Tongue (tissue), 2 donors: ENCODE measurements around the gene TRIM62. TPM values are rescaled to one million over a fixed set of nuclear protein-coding genes. Genes with fewer than 3 reads are reported as not detected.

ENCODE experiments used
- DNase-seq: peaks from one replicate; pipeline ENCODE4 v3.0.0-alpha.2; 2015
- total RNA-seq: library from RNA; depleted of rRNA; stranded (reverse); fragments of >200 nt; gene quantifications from one replicate; pipeline ENCODE4 v1.2.3, GENCODE V29; 2014

TRIM62 gene
- total RNA-seq, result 4.4 TPM

GRCh38 chr1:33181921-33182341 is at the start of gene TRIM62:
Gene TRIM62 (minus strand): TSS chr1:33182043. CDS start chr1:33181432, 611 bp downstream.
- peak; percentile 97 for DNase-seq

- DNase-seq, result no peak
These were observed 49.3 kb upstream of the TRIM62 start for GRCh38 chr1:33231166-33231565.

GRCh38 chr1:33228935-33229487 is 47.2 kb upstream of the TRIM62 start:
- peak; percentile 85 for DNase-seq

DNA sequence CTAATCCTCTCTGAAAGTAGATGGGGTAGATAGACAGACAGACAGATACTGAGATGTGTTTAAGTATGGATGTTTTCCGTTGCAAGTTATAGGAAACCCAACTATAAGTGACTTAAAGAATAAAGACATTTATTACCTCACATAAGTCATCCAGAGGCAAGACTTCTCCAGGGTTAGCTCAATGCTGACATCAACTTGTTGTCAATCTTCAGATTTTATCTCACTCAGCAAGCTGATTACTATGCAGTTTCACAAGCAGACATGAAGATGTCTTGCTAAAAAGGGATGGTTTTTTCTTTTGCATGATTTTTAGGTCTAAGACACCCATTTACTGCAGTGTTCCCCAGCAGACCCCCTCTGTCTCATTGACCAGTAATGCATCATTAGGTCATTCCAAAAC is 43.7 kb upstream of the TRIM62 start:
- DNase-seq, result no peak

GRCh38 chr1:33224166-33224707 is 42.4 kb upstream of the TRIM62 start:
- no peak for DNase-seq

GRCh38 chr1:33222381-33222780 is 40.5 kb upstream of the TRIM62 start:
- no peak for DNase-seq

DNA sequence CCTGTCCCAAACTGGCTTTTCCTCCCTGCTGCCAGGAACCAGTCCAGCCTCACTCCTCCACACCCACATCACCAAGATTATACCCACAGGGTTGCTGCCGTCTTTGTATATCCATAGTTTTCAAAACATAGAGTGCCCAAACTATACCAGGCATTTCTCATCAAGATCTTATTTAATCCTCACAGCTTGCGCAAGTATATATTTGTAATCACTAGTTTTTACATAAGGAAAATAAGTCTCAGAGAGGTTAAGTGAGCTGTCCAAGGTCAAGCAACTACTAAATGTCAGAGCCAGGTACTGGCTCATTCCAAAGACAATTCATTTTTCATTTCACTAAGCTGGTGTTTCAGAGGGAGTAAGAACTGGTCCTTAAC is 39.5 kb upstream of the TRIM62 start:
- DNase-seq, result no peak

GRCh38 chr1:33220676-33221384 is 39.0 kb upstream of the TRIM62 start:
- DNase-seq, result peak; percentile 57

DNA sequence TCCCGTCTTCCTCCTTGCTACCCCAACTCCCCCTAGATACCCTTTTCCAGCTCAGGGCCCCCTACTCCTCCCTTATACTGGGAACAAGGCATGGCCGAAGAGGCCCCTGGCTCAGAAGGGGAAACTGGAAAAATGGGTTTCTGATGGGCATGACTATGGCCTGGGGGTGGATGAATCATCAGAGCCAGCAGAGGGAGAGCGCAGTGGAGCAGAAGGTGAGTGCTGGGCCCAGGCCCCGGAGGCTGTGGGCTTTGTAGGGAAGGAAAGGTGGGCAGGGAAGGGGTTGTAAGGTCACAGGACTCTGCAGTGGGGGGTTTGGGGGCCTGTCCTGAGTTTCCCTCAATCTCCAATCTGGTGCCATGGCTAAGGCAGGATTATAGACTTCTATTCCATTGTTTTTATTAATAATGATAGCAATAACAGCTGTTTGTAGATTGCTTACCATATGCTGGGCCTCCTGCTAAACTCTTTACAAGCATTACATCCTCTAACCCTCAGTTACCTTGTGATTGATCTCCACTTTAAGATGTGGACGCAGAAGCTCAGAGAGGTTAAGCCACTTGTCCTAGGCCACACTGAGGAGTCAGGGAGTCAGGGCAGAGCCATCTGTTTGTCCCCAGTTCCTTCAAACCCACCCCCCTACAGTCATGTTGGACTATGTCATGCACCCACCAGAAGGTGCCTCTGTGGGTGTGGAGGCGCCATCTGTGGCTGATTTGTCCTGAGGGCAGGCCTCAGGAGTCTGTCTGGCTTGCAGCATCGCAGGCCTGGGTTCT is 38.2 kb upstream of the TRIM62 start:
- DNase-seq, result no peak

GRCh38 chr1:33211972-33212371 is 30.1 kb upstream of the TRIM62 start:
- no peak for DNase-seq

DNA sequence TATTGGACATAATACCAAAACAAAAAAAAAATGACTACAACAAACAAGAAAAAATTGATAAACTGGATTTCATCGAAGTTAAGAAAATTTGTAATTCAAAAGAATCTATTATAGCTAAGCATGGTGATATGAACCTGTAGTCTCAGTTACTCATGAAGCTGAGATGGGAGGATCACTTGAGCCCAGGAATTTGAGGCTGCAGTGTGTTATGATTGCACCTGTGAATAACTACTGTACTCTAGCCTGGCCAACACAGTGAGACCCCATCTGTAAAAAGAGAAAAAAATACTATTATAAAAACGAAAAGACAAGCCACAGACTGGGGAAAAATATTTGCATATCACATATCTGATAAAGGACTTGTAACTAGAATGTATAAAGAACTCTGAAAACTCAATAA is 24.5 kb upstream of the TRIM62 start:
- no peak for DNase-seq

DNA sequence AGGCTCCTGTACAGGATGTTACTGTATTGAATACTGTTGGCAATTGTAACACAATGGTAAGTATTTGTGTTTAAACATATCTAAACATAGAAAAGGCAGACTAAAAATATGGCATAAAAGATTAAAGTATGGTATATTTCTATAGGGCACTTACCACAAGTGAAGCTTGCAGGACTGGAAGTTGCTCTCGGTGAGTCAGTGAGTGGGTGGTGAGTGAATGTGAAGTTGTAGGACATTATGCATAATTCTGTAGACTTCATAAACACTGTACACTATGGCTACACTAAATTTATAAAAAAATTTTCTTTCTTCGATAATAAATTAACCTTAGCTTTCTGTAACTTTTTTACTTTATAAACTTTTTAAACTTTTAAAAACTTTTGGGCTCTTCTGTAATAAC is 13.7 kb upstream of the TRIM62 start:
- no peak for DNase-seq

DNA sequence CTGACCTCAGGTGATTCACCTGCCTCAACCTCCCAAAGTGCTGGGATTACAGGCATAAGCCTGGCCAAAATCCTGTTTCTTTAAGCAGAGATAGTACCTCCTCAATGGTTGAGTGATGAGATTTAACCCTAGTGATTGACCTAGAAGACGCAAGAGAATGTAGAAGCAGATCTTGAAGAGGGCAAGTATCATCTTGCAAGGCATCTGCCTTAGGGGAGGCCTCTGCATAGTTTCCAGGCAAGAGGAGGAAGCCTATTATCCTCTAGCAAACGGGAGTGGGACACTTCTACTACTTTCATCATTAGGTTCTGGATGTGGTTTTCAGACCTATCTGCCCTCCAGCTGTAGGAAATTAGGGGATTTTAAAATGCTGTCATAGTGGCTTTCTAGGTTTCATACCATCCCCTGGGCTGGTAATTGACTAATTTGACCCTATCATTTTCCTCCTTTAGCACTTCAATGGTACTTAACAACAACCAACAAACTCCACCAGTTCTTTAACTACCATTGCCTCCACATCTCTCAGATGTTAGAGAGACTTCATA is 10.0 kb upstream of the TRIM62 start:
- DNase-seq, result no peak

DNA sequence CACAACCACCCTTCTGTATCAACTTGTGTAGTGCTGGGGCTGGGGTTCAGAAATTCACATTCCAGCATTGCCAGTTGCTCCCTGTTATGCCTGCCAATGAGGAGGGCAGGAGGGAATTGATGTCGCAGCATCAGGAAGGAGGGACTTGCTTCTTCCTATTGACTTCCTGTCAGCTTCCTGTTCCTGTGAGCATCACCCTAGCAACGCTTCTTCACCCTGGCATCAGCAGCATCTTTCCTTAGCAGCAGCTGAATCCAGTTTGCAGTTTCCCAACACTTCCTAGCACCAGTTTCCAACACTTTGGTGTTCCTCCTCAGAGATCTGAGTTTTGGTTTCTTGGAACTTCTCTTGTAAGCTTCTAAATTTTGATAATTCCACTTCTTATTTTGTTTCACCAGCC is 8.9 kb upstream of the TRIM62 start:
- no peak for DNase-seq

DNA sequence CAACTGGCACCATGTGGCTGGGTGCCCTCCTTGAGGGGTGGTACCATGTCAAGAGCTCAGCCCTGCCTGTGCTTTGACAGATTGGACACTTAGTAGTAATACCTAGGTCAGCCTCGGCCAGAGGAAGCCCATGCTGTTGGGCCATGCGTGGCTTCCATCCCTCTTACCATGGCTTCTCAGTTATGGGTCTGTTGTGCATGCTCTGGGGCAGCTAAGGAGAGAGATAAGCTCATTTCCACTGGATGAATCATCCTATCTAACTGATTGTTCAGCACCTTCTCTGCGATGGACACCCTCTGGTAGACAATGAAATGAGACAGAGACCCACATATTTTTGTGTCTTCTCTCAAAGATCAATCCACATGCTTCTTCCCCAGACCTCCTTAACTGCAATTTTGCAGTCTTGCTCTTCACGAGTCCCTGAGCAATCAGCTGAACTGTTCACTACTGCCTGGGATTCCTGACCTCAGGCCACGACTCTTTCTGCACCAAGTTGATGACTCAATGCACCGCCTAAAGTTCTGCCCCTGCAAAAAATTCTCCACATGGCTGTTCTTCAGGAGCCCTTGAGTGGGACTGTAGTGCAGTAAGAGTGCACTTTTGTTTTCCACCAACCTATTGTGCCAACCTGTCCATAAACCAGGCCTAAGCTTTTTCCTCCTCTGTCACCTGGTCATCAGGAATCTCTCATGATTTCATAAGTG is 6.9 kb upstream of the TRIM62 start:
- no peak for DNase-seq

DNA sequence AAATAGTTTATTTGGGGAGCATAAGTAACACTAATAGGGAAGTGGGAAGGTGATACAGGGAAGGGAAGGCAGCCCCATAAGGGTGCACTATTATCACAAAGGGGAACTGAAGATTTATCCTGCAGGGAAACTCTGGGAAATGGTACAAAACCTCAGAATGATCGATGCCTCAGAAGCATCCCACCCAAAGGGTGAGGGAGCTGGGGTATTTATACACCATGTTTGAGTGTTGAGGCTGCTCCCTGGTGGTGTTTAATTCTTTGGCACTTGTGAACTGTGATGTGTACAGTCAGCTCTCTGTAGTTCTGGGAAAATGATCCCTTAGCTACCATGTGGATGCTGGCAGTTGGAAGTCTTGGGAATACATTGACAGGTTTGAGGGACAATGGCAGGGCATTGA is 5.1 kb upstream of the TRIM62 start:
- no peak for DNase-seq

- DNase-seq, result no peak
These were observed 3.7 kb upstream of the TRIM62 start for GRCh38 chr1:33185541-33185940.

DNA sequence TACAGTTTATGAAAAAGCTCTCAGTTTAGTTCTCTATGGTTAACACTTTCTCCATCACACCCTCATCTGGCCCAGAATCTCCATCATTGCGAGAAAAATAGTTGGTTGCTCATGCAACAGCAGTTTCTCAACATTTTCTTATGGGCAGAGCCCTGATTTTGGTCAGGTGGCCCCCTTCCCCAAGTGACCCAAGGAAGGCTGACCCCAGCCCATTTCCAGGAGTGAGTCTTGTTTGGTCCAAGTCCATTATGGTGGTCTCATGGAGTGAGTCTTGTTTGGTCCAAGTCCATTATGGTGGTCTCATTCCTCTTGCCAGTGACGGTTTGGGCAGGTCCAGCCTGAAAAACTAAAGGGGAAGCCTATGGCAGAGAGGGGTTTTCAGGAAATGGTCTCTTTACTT is 1.5 kb upstream of the TRIM62 start:
- DNase-seq, result no peak

- no peak for DNase-seq
These were observed 1.1 kb upstream of the TRIM62 start for GRCh38 chr1:33182896-33183295.

GRCh38 chr1:33182401-33182841 is 578 bp upstream of the TRIM62 start:
- peak; percentile 94 for DNase-seq

- DNase-seq, result peak; percentile 57
These were observed 642 bp downstream of the TRIM62 start for GRCh38 chr1:33180911-33181890.
